Cardiac muscle cell (in vitro differentiated cells and primary cell): ENCODE data around the gene PRKG1. TPM values are rescaled to one million over a fixed set of nuclear protein-coding genes. Genes with fewer than 3 reads are reported as not detected.

Experiments
- DNase-seq, 2 donors: peaks; one replicate each; pipeline versions ENCODE4 v3.0.0 to v3.0.0-alpha.2; 2010 to 2017; ENCODE audit warnings: low read depth in 1 of 2, low spot score in 1 of 2
- H3K27ac ChIP-seq: fragments of 200-600 bp; sonication (generic); 2 replicates; pipeline ENCODE4 v1.5.1; 2016
- H3K27me3 ChIP-seq: fragments of 200-600 bp; sonication (generic); 2 replicates; pipeline ENCODE4 v1.6.0; 2016; ENCODE audit warnings: control low read depth
- H3K36me3 ChIP-seq: fragments of 200-600 bp; sonication (generic); 2 replicates; pipeline ENCODE4 v1.5.1; 2016; ENCODE audit warnings: control low read depth
- H3K4me1 ChIP-seq: fragments of 200-600 bp; sonication (generic); 2 replicates; pipeline ENCODE4 v1.8.1; 2017; ENCODE audit warnings: low read depth, mild to moderate bottlenecking, mixed run types
- H3K4me3 ChIP-seq: fragments of 200-600 bp; sonication (generic); 2 replicates; pipeline ENCODE4 v1.5.1; 2016; ENCODE audit warnings: mild to moderate bottlenecking
- H3K9me3 ChIP-seq: fragments of 200-600 bp; sonication (generic); 2 replicates; pipeline ENCODE4 v1.5.1; 2017; ENCODE audit warnings: low read depth, mild to moderate bottlenecking, control low read depth
- CTCF ChIP-seq: IDR thresholded peaks from 2 replicates; pipeline ENCODE4 v1.5.1; 2012; ENCODE audit warnings: low read depth, mild to moderate bottlenecking, low read length
- polyA plus RNA-seq: library from polyadenylated mRNA; unstranded; fragments of >200 nt; fragmentation: Nextera tagmentation; extraction: Ambion mirVana; gene quantifications from 2 replicates; pipeline ENCODE4 v1.2.1, GENCODE V29; 2016
- total RNA-seq: library from RNA; depleted of rRNA; stranded (reverse); fragments of >200 nt; gene quantifications from 2 replicates; pipeline ENCODE4 v1.2.3, GENCODE V29; 2016

Gene PRKG1
- total and polyA plus RNA-seq, 2 experiments from 2014 or later: 2.9 to 13.3 TPM

GRCh38 chr10:51072210-51072609, 2.1 kb upstream of the PRKG1 start:
- H3K27me3 ChIP-seq: peaks cover 18% of the 10 kb centered on the region
- H3K4me1 ChIP-seq: no peaks in the 10 kb centered on the region
- no peak for TF ChIP-seq CTCF
- no peaks in the 10 kb centered on the region for H3K36me3 ChIP-seq
- no peak for DNase-seq
- H3K27ac ChIP-seq: no peak overlapping the region
- no peak overlapping the region for H3K4me3 ChIP-seq
- no peaks in the 10 kb centered on the region for H3K9me3 ChIP-seq

- Histone ChIP-seq H3K4me3 (no peak overlapping the region), H3K9me3 (no peaks in the 10 kb centered on the region), H3K27me3 (peaks cover 18% of the 10 kb centered on the region), H3K27ac (no peak overlapping the region), H3K36me3 (no peaks in the 10 kb centered on the region), H3K4me1 (no peaks in the 10 kb centered on the region)
- TF ChIP-seq CTCF: no peak
- no peak for DNase-seq
Observed at GRCh38 chr10:51072921-51073434, 1.3 kb upstream of the PRKG1 start.

GRCh38 chr10:51073453-51074237, 642 bp upstream of the PRKG1 start:
- Histone ChIP-seq H3K36me3 (no peaks in the 10 kb centered on the region), H3K4me3 (peak overlapping the region; percentile 72), H3K9me3 (no peaks in the 10 kb centered on the region), H3K4me1 (no peaks in the 10 kb centered on the region), H3K27me3 (peaks cover 18% of the 10 kb centered on the region), H3K27ac (peak overlapping the region; percentile 4)
- no peak for TF ChIP-seq CTCF
- peak; percentile 32 to 47 for DNase-seq

GRCh38 chr10:51075043-51075872, 971 bp downstream of the PRKG1 start:
- Histone ChIP-seq H3K36me3 (no peaks in the 10 kb centered on the region), H3K4me1 (peaks cover 6% of the 10 kb centered on the region), H3K9me3 (no peaks in the 10 kb centered on the region), H3K27me3 (peaks cover 18% of the 10 kb centered on the region), H3K27ac (no peak overlapping the region), H3K4me3 (peak overlapping the region; percentile 72)
- no peak for DNase-seq
- no peak for TF ChIP-seq CTCF

GRCh38 chr10:51075873-51076229, 1.6 kb downstream of the PRKG1 start:
- DNase-seq: no peak
- Histone ChIP-seq H3K27me3 (peaks cover 18% of the 10 kb centered on the region), H3K27ac (no peak overlapping the region), H3K36me3 (no peaks in the 10 kb centered on the region), H3K4me1 (peaks cover 6% of the 10 kb centered on the region), H3K9me3 (no peaks in the 10 kb centered on the region), H3K4me3 (no peak overlapping the region)
- TF ChIP-seq CTCF: no peak
